ENCODE measurements around the gene EVPL.
A peak's percentile ranks its signal among the peaks of the same experiment; 100 is the strongest.

The EVPL gene

DNA sequence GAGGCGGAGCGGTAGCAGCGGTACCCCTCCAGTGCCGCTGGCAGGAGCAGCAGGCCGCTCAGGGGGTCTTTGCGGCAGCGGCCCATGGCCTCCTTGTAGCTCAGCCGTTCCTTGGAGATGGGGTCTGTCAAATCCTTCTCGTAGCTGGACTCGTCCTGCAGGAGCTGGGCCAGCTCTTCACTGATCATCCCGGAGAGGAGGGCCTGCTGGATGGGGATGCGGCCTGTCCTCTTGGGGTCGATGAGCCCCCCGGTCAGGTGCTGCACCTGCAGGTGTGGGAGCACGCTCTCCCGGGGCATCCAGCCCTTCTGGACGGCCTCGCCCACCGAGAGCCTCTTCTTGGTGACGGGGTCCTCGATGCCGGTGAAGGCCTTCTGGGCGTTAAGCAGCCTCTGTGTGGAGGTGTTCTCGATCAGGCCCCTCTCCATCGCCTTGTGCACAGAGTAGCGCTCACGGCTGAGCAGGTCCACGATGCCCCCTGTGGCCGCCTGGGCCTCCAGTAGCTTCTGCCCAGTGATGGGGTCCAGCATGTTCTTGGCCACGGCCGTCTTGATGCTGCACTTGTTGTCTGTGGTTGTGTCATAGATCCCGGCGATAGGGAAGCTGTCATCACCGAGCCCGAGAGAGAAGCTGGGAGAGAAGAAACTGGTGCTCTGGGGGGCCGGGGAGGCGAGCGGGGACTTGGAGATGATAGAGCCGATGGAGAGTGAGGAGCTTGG is 19.8 kb downstream of the EVPL start:
- Histone ChIP-seq H3K36me3 (ENCODE audit: control insufficient read depth in 4 of 4, insufficient read depth in 4 of 4, low read length in 3 of 4) (peaks cover 0 to 22% (median 5%) of the 10 kb centered on the region in 4 experiments), H3K9me3 (ENCODE audit: control extremely low read depth in 1 of 5, control insufficient read depth in 4 of 5, insufficient read depth in 2 of 5, low read depth in 1 of 5, low read length in 4 of 5) (no peaks in the 10 kb centered on the region), H3K4me1 (ENCODE audit: control extremely low read depth in 1 of 4, control insufficient read depth in 4 of 4, insufficient read depth in 4 of 4, low read length in 3 of 4) (peaks cover 0 to 9% (median 6%) of the 10 kb centered on the region in 4 experiments), H3K27ac (ENCODE audit: insufficient read depth in 1 of 2, low read depth in 1 of 2, low read length in 2 of 2, poor library complexity in 1 of 2, severe bottlenecking in 2 of 2) (no peak overlapping the region), H3K27me3 (replicated peaks in 2 of 5; ENCODE audit: control insufficient read depth in 4 of 5, insufficient read depth in 5 of 5, low read length in 4 of 5) (no peaks in the 10 kb centered on the region), H3K4me3 (ENCODE audit: control insufficient read depth in 1 of 7, extremely low read depth in 1 of 7, insufficient read depth in 4 of 7, low read depth in 2 of 7, low read length in 6 of 7) (no peak overlapping the region)
- WGBS (ENCODE audit: insufficient coverage): 97% methylated on average over 39 of the region's 39 CpGs
- CTCF ChIA-PET: interaction anchor here (0.9 to 14.8 kb wide), 10 partner anchors 7 to 114 kb away, joined by 3 to 183 read pairs (median 10); partner anchors contain the start of genes CDK3 and TRIM65
- no peak for DNase-seq
- POLR2A ChIA-PET: no interaction called here

DNA sequence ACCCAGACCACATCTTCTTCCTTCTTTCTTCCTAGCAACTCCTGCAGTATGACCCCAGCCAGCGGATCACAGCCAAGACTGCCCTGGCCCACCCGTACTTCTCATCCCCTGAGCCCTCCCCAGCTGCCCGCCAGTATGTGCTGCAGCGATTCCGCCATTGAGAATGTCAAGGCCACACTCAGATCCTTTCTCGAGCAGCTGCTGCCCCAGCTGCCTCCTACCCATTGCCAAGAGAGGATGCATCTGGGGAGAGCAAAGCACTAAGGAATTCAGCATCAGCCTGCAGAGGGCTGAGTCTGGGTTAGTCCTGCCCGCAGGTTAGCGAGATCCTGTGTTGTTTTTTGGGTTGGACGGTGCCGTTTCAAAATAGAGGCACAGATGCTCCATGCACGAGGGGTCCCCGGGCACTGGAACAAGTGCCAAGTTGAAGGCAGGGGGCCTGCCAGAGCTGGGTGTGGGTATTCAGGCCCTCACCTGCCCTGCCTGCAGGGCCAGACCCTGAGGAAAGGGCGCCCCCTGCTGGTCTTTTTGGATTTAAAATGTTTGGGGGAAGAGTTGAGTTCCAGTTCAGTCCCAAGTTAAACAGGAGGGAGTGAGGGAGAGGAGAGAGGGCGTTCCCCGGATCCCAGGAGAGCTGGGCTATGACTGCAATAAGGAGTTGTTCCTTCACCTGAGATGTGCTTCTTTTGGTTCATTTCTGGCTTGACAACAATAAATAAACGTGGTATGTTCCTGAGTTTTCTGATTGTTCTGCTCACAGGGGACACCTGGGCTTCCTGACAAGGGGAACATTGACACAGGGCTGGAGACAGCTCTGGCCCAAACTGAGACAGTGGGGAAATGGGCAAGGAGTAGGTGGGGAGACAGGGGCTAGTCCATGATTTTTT is 21.6 kb downstream of the EVPL start:
- Histone ChIP-seq H3K4me1 (ENCODE audit: control extremely low read depth in 1 of 4, control insufficient read depth in 4 of 4, insufficient read depth in 4 of 4, low read length in 3 of 4) (peaks cover 0 to 9% (median 6%) of the 10 kb centered on the region in 4 experiments), H3K36me3 (ENCODE audit: control insufficient read depth in 4 of 4, insufficient read depth in 4 of 4, low read length in 3 of 4) (peaks cover 0 to 28% (median 9%) of the 10 kb centered on the region in 4 experiments), H3K9me3 (ENCODE audit: control extremely low read depth in 1 of 5, control insufficient read depth in 4 of 5, insufficient read depth in 2 of 5, low read depth in 1 of 5, low read length in 4 of 5) (no peaks in the 10 kb centered on the region), H3K27me3 (replicated peaks in 2 of 5; ENCODE audit: control insufficient read depth in 4 of 5, insufficient read depth in 5 of 5, low read length in 4 of 5) (no peaks in the 10 kb centered on the region), H3K27ac (ENCODE audit: insufficient read depth in 1 of 2, low read depth in 1 of 2, low read length in 2 of 2, poor library complexity in 1 of 2, severe bottlenecking in 2 of 2) (no peak overlapping the region), H3K4me3 (ENCODE audit: control insufficient read depth in 1 of 7, extremely low read depth in 1 of 7, insufficient read depth in 4 of 7, low read depth in 2 of 7, low read length in 6 of 7) (no peak overlapping the region)
- POLR2A ChIA-PET: interaction anchor here (1.2 kb wide), 1 partner anchor 100 kb away, joined by 3 read pairs; no protein-coding TSS in a partner anchor
- CTCF ChIA-PET: interaction anchor here (0.6 to 14.8 kb wide), 16 partner anchors 9 to 144 kb away, joined by 3 to 183 read pairs (median 4); partner anchors contain the start of genes ACOX1, MRPL38 and TEN1
- DNase-seq: peak; percentile 61 to 82 (median 82)
- 77% methylated on average over 13 of the region's 16 CpGs for WGBS (ENCODE audit: insufficient coverage)

DNA sequence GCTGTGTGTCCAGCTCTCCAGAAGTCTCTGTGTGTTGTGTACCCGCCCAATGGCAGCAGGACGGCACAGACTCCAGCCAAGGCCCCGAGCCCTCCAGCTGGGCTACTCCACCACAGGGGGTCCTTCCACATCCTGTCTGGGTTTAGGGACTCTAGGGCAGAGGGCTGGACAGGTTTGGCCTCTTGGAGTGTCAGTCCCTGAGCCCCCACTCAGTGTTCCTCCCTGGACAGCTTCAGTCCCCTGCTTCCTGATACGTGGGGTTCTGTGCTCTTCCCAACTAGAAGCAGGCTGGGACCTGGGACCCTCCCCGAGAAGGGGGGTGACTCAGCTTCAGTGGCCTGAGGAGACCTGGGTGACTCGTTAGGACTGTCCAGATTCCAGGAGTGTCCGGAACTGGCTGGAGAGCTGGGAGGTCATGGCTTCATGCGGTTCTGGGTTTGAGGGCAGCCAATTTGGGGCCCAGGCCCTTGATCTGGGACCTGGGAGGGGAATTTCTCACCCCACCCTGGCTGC is 22.3 kb downstream of the EVPL start:
- CTCF ChIA-PET: interaction anchor here (0.6 to 14.8 kb wide), 17 partner anchors 8 to 143 kb away, joined by 3 to 183 read pairs (median 4); partner anchors contain the start of genes ACOX1, MRPL38 and TEN1
- H3K36me3 ChIP-seq (ENCODE audit: control insufficient read depth in 4 of 4, insufficient read depth in 4 of 4, low read length in 3 of 4): peaks cover 0 to 28% (median 11%) of the 10 kb centered on the region in 4 experiments

DNA sequence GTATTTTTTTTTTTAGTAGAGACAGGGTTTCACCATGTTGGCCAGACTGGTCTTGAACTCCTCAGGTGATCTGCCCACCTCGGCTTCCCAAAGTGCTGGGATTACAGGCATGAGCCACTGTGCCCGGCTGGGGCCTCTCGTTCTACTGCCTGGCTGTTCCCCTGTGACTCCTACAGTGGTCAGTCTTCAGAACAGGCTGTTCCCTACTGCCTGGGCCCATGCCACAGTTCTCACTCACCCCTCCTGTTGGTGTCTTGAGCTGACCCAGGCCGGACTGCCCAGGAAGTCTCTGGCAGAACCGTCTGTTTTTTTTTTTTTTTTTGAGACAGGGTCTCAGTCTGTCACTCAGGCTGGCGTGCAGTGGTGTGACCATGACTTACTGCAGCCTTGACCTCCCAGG is 23.2 kb downstream of the EVPL start:
- Histone ChIP-seq H3K9me3 (ENCODE audit: control extremely low read depth in 1 of 5, control insufficient read depth in 4 of 5, insufficient read depth in 2 of 5, low read depth in 1 of 5, low read length in 4 of 5) (no peaks in the 10 kb centered on the region), H3K4me3 (ENCODE audit: control insufficient read depth in 1 of 7, extremely low read depth in 1 of 7, insufficient read depth in 4 of 7, low read depth in 2 of 7, low read length in 6 of 7) (no peak overlapping the region), H3K36me3 (ENCODE audit: control insufficient read depth in 4 of 4, insufficient read depth in 4 of 4, low read length in 3 of 4) (peaks cover 0 to 28% (median 12%) of the 10 kb centered on the region in 4 experiments), H3K27ac (ENCODE audit: insufficient read depth in 1 of 2, low read depth in 1 of 2, low read length in 2 of 2, poor library complexity in 1 of 2, severe bottlenecking in 2 of 2) (no peak overlapping the region), H3K27me3 (replicated peaks in 2 of 5; ENCODE audit: control insufficient read depth in 4 of 5, insufficient read depth in 5 of 5, low read length in 4 of 5) (no peaks in the 10 kb centered on the region), H3K4me1 (ENCODE audit: control extremely low read depth in 1 of 4, control insufficient read depth in 4 of 4, insufficient read depth in 4 of 4, low read length in 3 of 4) (peaks cover 0 to 9% (median 9%) of the 10 kb centered on the region in 4 experiments)
- ChIA-PET POLR2A (no interaction called here), CTCF (interaction anchor here (0.6 to 14.8 kb wide), 9 partner anchors 8 to 169 kb away, joined by 3 to 183 read pairs (median 5); partner anchors contain the start of gene MRPL38)
- no peak for DNase-seq
- 92% methylated on average over 5 of the region's 6 CpGs for WGBS (ENCODE audit: insufficient coverage)

More for the DNA sequence above, 22.3 kb downstream of the EVPL start:
- Histone ChIP-seq H3K9me3 (ENCODE audit: control extremely low read depth in 1 of 5, control insufficient read depth in 4 of 5, insufficient read depth in 2 of 5, low read depth in 1 of 5, low read length in 4 of 5) (no peaks in the 10 kb centered on the region), H3K27me3 (replicated peaks in 2 of 5; ENCODE audit: control insufficient read depth in 4 of 5, insufficient read depth in 5 of 5, low read length in 4 of 5) (no peaks in the 10 kb centered on the region), H3K27ac (ENCODE audit: insufficient read depth in 1 of 2, low read depth in 1 of 2, low read length in 2 of 2, poor library complexity in 1 of 2, severe bottlenecking in 2 of 2) (no peak overlapping the region), H3K4me1 (ENCODE audit: control extremely low read depth in 1 of 4, control insufficient read depth in 4 of 4, insufficient read depth in 4 of 4, low read length in 3 of 4) (peaks cover 0 to 9% (median 9%) of the 10 kb centered on the region in 4 experiments), H3K4me3 (ENCODE audit: control insufficient read depth in 1 of 7, extremely low read depth in 1 of 7, insufficient read depth in 4 of 7, low read depth in 2 of 7, low read length in 6 of 7) (no peak overlapping the region)
- whole genome bisulfite sequencing (ENCODE audit: insufficient coverage): 91% methylated on average over 7 of the region's 8 CpGs
- POLR2A ChIA-PET: interaction anchor here (1.2 kb wide), 1 partner anchor 99 kb away, joined by 3 read pairs; no protein-coding TSS in a partner anchor
- DNase-seq: no peak

DNA sequence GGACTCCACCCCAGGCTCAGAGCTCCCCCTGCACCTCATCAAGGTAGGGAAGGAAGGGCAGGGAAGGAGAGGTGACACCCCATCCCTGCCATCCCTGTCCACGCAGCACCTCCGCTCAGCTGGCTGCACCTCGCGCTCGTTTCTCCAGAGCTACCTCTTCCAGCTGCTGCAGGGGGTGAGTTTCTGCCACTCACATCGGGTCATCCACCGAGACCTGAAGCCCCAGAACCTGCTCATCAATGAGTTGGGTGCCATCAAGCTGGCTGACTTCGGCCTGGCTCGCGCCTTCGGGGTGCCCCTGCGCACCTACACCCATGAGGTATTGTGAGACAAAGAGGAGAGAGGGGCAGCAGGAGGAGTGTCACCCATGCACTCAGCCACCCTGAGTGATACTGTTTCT is 25.0 kb downstream of the EVPL start:
- POLR2A ChIA-PET: interaction anchor here (1.5 kb wide), 1 partner anchor 18 kb away, joined by 4 read pairs; no protein-coding TSS in a partner anchor
- Histone ChIP-seq H3K4me1 (ENCODE audit: control extremely low read depth in 1 of 4, control insufficient read depth in 4 of 4, insufficient read depth in 4 of 4, low read length in 3 of 4) (peaks cover 0 to 25% (median 17%) of the 10 kb centered on the region in 4 experiments), H3K27ac (ENCODE audit: insufficient read depth in 1 of 2, low read depth in 1 of 2, low read length in 2 of 2, poor library complexity in 1 of 2, severe bottlenecking in 2 of 2) (no peak overlapping the region), H3K36me3 (ENCODE audit: control insufficient read depth in 4 of 4, insufficient read depth in 4 of 4, low read length in 3 of 4) (peaks cover 0 to 28% (median 11%) of the 10 kb centered on the region in 4 experiments), H3K27me3 (replicated peaks in 2 of 5; ENCODE audit: control insufficient read depth in 4 of 5, insufficient read depth in 5 of 5, low read length in 4 of 5) (no peaks in the 10 kb centered on the region), H3K4me3 (ENCODE audit: control insufficient read depth in 1 of 7, extremely low read depth in 1 of 7, insufficient read depth in 4 of 7, low read depth in 2 of 7, low read length in 6 of 7) (no peak overlapping the region), H3K9me3 (ENCODE audit: control extremely low read depth in 1 of 5, control insufficient read depth in 4 of 5, insufficient read depth in 2 of 5, low read depth in 1 of 5, low read length in 4 of 5) (no peaks in the 10 kb centered on the region)
- WGBS (ENCODE audit: insufficient coverage): 98% methylated on average over 12 of the region's 12 CpGs
- CTCF ChIA-PET: interaction anchor here (0.7 to 14.8 kb wide), 11 partner anchors 13 to 277 kb away, joined by 3 to 183 read pairs (median 3); partner anchors contain the start of gene MRPL38
- no peak for DNase-seq

DNA sequence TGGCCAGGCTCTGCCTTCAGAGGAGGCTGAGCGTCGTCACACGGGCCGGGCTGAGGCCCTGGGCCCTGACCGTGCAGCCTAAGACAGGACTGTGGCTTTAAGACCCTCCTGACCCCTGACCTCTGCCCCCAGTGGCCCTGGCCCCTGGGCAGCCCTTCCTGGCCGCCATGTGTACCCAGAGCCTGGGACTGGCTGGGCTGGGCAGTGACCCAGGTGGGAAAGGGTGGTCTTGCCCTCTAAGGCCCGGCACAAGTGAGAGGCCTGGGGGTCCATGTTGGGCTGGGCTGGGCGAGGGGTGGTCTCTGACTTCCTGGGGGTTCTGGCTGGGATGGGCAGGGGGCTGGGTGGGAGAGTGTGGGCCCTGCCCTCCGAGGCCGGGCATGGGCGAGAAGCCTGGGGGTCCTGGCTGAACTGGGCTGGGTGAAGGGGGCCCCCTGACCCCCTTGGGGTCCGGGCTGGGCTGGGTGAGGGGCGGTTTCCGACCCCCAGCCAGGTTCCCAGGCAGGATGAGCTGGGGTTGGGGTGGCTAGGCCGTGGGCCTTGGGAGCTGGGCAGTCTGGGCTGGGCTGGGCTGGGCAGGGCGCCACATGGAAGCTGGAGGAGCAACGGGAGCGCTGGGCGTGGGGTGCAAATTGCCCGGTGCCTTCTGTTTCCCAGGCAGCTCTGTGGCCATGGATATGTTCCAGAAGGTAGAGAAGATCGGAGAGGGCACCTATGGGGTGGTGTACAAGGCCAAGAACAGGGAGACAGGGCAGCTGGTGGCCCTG is 26.2 kb downstream of the EVPL start, which contains the start of gene CDK3:
Gene CDK3 (plus strand): TSS at position 101 of the 767 bp plus-strand sequence. CDS start 571 bp downstream, at position 672.
- ChIA-PET POLR2A (interaction anchor here (1.5 kb wide), 1 partner anchor 16 kb away, joined by 4 read pairs; no protein-coding TSS in a partner anchor), CTCF (interaction anchor here (0.7 to 14.8 kb wide), 11 partner anchors 7 to 281 kb away, joined by 3 to 183 read pairs (median 4); partner anchors contain the start of gene EVPL)
- Histone ChIP-seq H3K27me3 (replicated peaks in 2 of 5; ENCODE audit: control insufficient read depth in 4 of 5, insufficient read depth in 5 of 5, low read length in 4 of 5) (no peaks in the 10 kb centered on the region), H3K4me3 (ENCODE audit: control insufficient read depth in 1 of 7, extremely low read depth in 1 of 7, insufficient read depth in 4 of 7, low read depth in 2 of 7, low read length in 6 of 7) (no peak within 1 kb of the TSS), H3K9me3 (ENCODE audit: control extremely low read depth in 1 of 5, control insufficient read depth in 4 of 5, insufficient read depth in 2 of 5, low read depth in 1 of 5, low read length in 4 of 5) (no peaks in the 10 kb centered on the region), H3K36me3 (ENCODE audit: control insufficient read depth in 4 of 4, insufficient read depth in 4 of 4, low read length in 3 of 4) (peaks cover 0 to 25% (median 11%) of the 10 kb centered on the region in 4 experiments), H3K27ac (ENCODE audit: insufficient read depth in 1 of 2, low read depth in 1 of 2, low read length in 2 of 2, poor library complexity in 1 of 2, severe bottlenecking in 2 of 2) (no peak within 1 kb of the TSS), H3K4me1 (ENCODE audit: control extremely low read depth in 1 of 4, control insufficient read depth in 4 of 4, insufficient read depth in 4 of 4, low read length in 3 of 4) (peaks cover 0 to 36% (median 25%) of the 10 kb centered on the region in 4 experiments)
- DNase-seq: no peak
- WGBS (ENCODE audit: insufficient coverage): 90% methylated on average over 17 of the region's 21 CpGs
